NCI-H128 (cell line): ENCODE data around the gene CTDNEP1.
A peak's percentile ranks its signal among the peaks of the same experiment; 100 is the strongest.

ENCODE experiments used
- DNase-seq: peaks from one replicate; lab custom pipeline; 2025; ENCODE audit not compliant: unreplicated experiment; lab: John Stamatoyannopoulos, UW

CTDNEP1 gene

DNA sequence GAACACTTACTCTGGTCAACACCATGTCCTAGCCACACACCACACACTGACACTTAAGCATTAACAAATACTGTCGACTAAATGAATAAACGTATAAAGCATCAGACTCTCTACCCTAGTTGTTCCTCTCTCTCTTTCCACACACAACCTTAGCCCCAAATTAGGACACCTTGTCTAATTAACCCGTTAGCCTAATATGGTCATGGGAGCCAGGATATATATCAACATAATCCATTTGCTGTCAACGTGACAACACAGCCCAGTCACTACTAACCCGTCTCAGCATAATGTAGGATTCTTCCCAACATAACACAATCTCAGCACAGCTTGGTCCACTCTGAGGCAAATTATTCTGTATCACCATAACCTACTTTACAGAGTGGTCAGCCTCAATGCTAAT is 19.4 kb downstream of the CTDNEP1 start:
- no peak for DNase-seq

DNA sequence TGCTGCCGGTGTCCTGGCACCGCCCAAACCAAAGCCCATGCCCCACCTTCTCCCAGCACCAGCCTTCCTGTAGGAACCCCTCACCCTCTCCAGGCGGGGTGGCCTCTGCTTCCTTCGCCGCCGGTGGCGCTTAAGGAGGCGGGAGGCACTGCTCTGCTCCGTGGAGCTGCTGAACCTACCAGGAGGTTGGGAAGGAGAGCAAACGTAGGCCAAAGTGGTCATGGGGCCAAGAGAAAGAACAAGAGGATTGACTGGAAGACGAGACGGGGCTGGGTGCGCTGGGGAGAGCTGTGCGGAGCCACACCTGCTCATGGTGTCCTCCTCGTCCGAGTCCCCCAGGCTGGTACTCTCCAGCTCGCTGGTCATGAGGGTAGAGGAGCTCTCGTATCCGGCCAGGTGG is 22.0 kb downstream of the CTDNEP1 start:
- no peak for DNase-seq

DNA sequence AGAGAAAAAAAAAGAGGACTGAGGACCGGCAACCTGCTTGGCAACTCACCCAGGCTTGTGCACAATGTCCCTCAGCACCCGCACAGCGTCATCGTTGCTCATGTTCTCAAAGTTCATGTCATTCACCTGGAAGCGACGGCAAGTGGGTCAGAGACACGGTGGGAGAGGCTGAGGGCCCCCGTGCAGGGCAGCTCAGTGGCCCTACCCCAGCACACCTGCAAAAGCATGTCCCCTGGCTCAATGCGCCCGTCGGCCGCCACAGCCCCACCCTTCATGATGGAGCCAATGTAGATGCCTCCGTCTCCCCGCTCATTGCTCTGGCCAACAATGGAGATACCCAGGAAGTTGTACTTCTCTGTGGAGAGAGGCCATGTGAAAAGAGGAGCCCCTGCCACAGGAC is 22.6 kb downstream of the CTDNEP1 start:
- DNase-seq, result no peak

DNA sequence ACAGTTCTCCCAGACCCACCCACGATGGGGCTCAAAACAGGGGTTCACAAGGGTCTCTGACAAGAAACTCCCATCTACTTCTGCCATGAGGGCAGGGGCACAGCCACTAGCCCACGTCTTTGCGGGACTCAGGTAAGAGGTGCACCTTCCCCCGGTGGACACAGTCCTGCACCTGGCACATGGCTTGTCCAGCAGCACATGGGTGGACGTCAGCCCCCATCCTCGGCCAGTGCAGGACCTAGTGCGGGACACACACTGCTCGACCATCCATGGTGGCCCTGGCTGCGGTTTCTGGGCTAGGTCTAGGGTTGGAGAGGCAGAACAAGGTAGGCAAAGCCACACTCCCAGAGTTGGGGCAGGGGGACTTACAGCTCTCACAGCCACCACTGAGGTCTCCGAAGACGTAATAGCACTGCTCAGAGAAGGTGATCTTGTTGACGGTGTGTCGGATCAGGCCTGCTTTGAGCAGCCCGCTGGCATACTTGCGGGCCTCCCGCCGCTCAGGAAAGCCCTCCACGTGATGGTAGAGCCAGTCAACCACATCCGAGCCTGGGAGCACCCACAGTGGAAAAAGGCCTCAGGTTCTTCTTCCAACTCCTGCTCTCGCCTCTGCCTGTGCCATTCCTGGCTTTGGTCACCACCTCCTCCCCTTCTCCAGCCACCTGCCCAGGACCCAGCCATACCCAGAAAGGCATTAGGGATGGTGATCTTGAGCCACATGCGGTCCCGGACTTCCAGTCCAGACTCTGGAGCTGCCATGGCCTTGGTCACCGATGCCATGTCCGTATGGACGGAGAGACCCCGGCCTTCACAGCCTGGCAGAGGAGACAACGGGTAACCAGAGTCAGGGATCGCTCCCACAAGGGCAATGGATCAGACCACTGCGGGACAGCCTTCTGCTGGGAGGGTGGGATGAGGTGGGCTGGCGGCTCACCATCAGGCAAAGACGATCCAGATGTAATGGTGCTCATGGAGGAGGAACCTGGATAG is 24.5 kb downstream of the CTDNEP1 start:
- DNase-seq, result no peak

DNA sequence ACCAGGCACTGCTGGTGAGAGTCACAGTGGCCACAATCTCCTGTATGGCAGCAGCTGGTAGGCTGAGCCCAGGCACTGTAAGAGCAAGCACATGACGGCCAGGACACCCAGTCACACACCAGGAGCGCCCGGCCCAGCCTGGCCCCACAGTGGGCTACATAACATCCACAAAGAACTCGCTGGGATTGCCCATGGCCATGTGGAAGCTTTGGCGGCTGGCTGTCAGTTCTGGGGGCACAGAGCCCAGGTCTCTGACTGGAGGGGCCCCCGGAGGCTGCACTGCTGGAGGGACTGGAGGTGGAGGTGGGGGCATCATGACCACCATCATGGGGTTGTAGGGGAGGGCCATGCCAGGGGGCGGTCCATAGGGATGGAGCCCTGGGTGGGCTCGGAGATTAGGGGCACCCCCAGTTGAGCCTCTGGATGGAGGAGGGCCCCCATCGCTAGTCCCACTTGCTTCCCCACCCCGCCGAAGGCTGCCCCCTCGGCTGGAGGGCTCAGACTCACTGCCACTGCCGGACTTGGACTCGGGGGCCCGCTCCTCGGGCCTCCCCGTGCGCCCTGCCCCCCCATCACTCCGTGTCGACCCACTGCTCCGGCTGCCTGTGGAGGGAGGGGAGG is 25.7 kb downstream of the CTDNEP1 start:
- DNase-seq, result no peak

DNA sequence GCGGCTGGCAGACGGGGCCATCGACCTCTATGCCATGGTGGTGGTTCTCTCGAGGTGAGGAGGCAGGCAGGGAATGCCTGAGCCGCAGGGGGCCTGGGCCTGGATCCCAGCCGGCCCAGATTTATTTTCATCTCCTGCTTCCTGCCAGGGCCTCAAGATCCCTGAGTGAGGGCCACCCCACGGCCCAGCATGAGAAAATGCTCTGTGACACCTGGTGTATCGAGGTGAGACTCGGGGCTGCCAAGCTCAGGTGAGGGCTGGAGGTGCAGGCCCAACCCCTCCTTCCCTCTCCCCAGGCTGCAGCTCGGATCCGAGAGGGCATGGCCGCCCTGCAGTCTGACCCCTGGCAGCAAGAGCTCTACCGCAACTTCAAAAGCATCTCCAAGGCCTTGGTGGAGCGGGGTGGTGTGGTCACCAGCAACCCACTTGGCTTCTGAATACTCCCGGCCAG is 26.8 kb downstream of the CTDNEP1 start:
- no peak for DNase-seq

DNA sequence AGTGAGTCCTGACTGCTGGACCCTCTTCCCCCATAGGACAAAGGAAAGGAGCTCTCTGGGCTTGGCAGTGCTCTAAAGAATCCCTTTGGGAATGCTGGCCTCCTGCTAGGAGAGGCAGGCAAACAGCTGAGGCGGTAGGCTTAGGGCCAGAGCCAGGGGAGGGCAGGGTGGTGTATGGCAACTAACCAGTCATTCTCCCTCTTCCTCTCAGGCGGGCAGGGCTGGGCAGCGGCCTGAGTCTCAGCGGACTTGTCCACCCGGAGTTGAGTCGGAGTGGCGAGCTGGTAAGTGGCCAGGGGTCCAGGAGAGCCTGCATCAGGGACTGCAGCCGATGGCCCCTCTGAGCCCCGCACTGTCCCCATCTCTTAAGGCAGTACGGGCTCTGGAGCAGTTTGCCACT is 27.4 kb downstream of the CTDNEP1 start:
- no peak for DNase-seq

DNA sequence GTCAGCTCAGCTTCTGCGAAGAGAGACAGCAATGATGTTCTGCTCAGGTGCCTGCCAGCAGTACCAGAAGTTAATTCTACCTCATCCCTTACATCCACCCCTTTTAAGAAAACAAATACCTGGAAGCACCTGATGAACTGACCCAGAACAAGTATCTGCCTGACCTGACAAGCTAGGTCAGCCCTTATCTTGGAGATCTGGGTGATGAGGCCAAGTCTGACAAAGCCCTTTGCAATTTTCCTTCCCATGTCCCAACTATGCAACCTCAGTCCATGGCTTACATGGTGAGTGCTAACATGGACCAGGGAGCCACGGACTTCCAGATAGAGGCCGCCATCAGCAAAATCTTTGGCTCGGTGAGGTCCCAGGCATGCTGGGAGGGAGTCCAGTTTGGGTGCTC is 28.2 kb downstream of the CTDNEP1 start:
- no peak for DNase-seq

DNA sequence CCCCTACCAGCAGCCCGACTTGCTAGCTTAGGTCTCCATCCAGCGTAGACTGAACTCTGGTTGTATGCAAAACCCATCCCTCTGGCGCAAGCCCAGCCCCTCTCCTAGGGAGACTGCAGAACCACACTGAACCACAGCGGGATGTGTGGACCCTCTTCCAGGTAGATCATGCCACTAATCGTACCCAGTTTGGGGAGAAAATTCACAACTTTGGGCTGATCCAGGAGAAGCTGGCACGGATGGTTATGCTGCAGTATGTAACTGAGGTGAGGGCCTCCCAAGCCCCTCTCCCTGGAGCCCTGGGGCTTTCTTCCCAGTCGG is 28.6 kb downstream of the CTDNEP1 start:
- DNase-seq, result no peak

DNA sequence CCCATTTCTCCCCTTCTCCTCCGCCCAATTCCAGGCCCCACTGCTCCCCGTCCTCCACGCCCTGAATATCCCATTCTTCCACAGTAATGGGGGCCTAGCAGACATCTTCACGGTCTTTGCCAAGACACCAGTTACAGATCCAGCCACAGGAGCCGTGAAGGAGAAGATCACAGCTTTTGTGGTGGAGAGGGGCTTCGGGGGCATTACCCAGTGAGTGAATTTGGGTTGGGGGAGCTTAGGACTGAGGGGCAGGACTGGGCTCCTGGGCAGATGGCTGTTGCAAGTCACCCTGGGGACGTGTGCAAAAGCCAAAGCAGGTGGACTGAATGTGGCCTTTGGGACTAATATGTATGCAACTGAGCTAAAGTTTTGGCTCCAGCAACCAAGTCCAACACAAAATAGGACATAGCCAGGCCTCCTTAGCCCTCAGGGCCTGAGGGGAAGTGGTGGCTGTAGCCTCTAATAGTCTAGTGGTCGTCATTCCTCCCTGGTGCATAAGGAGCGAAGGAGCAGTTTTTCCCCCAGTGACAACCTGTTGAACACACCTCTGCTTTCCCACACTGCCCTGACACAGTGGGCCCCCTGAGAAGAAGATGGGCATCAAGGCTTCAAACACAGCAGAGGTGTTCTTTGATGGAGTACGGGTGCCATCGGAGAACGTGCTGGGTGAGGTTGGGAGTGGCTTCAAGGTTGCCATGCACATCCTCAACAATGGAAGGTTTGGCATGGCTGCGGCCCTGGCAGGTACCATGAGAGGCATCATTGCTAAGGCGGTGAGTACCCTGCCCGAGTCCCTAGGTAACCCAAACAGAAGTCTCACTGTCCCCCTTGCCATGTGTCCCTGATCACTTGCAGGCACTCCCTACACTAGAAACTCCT is 29.2 kb downstream of the CTDNEP1 start:
- no peak for DNase-seq

DNA sequence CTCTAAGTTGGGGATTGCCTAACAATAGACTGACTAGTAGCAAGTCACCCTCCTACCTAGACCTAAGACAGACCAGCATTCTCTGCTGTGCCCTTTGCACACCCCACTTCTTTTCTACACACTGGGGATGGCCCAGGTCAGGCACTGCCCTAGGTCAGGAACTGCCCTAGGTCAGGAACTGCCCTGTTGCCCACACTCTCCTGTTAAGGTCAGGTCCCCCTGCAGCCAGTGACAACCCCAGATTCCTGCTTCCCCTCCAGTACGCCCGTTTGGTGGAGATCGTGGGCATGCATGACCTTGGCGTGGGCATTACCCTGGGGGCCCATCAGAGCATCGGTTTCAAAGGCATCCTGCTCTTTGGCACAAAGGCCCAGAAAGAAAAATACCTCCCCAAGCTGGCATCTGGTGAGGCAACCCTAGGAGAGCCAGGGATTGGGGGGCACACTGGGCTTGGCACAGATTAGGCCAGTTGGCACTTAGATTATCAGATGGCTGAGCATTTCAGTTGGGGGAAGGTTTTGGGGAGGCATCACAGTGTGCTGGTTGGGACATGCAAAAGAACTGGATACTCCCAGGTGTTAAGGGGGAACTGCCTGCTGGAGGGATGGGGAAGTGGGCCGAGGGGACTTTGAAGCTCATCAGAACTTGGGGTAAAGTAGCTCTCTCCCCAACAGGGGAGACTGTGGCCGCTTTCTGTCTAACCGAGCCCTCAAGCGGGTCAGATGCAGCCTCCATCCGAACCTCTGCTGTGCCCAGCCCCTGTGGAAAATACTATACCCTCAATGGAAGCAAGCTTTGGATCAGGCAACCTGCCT is 30.0 kb downstream of the CTDNEP1 start:
- no peak for DNase-seq

DNA sequence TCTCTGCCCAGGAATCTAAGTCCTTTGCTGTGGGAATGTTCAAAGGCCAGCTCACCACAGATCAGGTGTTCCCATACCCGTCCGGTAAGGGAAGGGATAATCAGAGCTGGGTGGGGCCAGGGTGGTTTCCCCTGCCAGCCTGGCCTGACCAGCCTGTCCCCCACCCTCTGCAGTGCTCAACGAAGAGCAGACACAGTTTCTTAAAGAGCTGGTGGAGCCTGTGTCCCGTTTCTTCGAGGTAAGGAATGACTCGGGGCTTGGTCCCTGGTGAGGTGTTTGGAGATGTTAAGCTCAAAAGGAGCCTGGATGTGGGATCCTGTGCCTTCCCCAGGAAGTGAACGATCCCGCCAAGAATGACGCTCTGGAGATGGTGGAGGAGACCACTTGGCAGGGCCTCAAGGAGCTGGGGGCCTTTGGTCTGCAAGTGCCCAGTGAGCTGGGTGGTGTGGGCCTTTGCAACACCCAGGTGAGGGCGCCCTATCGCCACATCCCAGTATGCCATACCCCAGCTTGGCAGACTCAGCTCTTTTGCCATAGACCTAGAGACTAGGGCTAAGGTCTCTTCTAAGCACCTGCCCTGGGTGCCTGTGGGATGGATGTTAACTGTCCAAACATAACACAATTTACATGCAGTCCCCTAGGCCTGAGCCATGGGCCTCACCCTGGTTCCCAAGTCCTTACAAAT is 30.8 kb downstream of the CTDNEP1 start:
- peak; percentile 8 for DNase-seq

DNA sequence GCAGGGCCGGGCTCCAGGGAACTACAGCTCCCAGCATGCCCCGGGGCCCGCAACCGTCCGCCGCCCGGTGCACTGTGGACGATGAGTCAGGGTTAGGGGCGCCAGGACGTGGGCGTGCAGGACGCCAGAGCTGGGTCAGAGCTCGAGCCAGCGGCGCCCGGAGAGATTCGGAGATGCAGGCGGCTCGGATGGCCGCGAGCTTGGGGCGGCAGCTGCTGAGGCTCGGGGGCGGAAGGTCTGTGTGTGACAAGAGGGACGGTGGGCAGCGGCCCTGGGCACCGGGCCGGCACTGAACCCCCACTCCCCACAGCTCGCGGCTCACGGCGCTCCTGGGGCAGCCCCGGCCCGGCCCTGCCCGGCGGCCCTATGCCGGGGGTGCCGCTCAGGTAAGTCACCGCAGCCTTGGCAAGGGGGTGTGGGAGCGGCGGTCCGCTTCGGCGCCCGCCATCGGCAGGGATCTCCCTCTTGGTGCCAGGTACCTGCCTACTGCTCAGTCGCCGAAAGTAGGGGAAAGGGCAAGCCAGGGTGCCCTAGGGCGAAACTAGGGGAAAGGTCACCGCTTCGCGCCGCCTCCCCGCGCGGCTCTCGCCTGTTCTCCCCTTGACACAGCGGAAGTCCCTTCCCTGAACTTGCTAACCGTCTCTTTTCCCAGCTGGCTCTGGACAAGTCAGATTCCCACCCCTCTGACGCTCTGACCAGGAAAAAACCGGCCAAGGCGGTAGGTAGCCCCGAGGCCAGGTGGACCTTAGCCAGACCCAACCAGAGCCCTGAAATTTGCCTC is 31.5 kb downstream of the CTDNEP1 start, which contains the start of the genes ACADVL and DLG4:
Gene ACADVL, plus strand, starts transcription at position 127 of the 781 bp plus-strand sequence. Its CDS starts 47 bp downstream, at position 174.
Gene DLG4, minus strand, starts transcription at position 25 of the 781 bp plus-strand sequence.
- peak; percentile 17 for DNase-seq

DNA sequence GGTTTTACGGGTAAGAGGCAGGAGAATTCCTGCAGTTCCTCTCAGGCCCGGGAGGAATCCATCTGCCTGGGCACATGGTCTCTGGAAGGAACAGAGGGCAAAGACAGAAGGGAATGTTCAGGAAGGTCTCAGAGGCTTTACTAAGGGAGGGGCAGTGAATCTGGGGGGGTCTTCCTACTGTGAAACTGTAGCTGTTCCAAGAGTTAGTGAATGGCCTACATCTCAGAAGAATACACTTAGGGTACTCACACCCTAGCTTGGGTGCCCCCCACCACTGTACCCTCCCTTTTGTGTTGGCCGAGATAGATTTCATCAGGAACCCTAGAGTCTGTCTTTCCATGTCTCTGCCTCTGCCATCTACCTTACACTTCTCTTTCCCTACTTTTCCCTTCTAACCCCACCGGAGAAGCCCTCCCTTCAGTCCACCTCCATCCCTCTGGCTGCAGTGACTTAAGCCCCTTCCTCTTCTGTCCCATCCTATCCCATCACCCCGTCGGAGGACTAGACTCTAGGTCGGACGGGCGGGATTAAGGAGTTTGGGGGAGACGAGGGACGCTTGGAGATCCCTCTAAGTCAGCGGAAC is 32.2 kb downstream of the CTDNEP1 start:
- DNase-seq, result no peak

DNA sequence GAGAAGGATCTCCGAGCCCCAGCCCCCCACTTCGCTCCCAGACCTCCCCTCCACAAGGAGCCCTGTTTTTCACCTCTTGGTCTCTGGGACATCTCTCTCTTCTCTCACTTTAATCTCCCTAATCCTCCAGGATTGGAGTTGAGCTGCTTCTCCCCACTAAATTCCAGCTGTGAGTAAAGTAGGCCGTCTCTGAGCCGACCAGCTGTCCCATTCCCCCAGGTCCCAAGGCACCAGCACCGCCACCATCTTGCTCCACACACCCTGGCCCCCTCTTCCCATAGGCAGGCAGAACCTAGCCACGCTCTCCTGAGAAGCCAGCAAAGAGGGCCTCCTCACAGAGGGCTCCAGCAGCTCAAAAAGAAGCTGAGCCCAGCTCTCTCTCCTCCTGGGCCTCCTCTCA is 32.8 kb downstream of the CTDNEP1 start:
- DNase-seq, result no peak

DNA sequence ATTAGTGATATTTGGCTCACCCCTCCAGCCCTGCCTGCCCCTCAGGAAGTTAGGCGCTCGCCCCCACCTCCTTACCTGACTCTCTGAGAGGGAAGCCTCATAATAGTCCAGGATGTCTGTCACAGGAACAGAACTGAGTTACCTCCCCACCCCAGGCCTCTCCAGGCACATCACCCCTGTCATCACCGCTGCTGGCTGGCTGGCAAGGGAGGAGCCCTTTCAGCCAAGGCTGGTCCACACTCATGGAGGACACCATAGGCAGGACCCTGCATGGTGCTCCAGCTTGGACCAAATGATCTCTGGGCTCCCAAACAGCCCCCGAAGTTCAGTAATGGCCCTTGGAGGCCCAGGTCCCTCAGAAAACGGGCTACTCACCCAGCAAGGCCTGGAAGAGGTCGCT is 33.4 kb downstream of the CTDNEP1 start:
- no peak for DNase-seq

DNA sequence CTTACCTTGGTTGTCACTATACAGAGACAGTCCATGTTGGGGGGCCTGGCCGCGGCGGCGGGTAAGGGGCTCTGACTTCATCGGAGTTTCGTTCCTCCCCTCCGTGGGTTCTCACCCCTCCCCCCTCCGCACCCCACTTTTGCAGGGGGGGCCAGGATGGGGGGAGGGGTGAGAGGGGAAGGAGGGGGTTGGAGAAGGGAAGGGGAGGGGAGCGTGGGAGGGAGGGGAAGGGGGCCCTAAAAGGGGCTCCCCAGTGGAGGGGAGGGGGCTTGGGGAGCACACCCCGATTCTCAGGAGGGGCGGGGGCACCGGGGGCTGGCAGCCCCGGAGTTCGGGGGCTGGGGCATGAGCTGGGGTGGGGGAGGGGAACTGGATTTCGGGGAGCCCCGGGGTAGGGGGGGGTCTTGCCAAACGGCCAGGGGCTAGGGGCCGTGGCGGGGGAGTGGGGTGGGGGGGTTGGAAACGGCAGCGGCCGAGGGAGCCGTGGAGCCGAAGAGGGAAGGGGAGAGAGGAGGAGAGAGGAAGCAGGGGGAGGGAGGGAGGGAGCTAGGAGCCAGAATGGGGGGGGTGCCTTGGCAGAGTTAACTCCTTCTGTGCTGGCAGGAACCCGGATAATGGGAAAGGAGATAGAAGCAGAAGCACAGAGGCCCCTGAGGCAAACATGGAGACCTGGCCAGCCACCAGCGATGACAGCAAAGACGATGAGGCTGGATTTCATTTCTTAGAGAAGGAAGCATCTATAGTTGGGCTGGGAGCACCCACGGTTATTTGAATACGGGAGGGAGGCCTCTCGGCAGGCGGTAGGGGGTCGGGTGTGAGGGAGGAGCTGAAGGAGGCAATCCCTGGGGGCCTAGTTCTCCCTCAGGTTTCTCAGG is 34.2 kb downstream of the CTDNEP1 start:
- DNase-seq, result no peak
